Panc1 (cell line): ENCODE data around the gene NR3C1.

Experiments
- POLR2AphosphoS5 ChIP-seq: IDR thresholded peaks from 2 replicates; pipeline ENCODE4 v1.6.1; 2012; ENCODE audit warnings: mild to moderate bottlenecking, low read depth, low read length, moderate library complexity
- REST ChIP-seq, 2 experiments: IDR thresholded peaks; 2 replicates each; pipeline ENCODE4 v1.6.1; 2011 to 2012; ENCODE audit warnings: low read depth in 2 of 2, control low read depth in 1 of 2, low read length in 1 of 2, mild to moderate bottlenecking in 1 of 2, moderate library complexity in 1 of 2; ENCODE audit not compliant: insufficient read depth in 1 of 2
- SIN3A ChIP-seq: IDR thresholded peaks from 2 replicates; pipeline ENCODE4 v1.6.1; 2012; ENCODE audit warnings: low read depth, mild to moderate bottlenecking, low read length, moderate library complexity, borderline replicate concordance; ENCODE audit not compliant: insufficient read depth
- TCF7L2 ChIP-seq: IDR thresholded peaks from 2 replicates; pipeline ENCODE4 v1.6.1; 2011; ENCODE audit warnings: mild to moderate bottlenecking, low read depth, low read length, inconsistent platforms
- TF ChIP-seq, protein P1 (sequence below): fragments of 450-650 bp; IDR thresholded peaks from 2 replicates; pipeline ENCODE4 v1.5.1; 2017; ENCODE audit warnings: mild to moderate bottlenecking

GRCh38 chr5:143384865-143385657 is 18.4 kb downstream of the NR3C1 start:
- TF ChIP-seq REST (IDR thresholded peaks at IDR 0.05; ENCODE audit: insufficient read depth in 1 of 2, low read depth in 2 of 2, low read length in 1 of 2) (no peak), POLR2AphosphoS5 (no peak), SIN3A (no peak), TCF7L2 (no peak)
- TF ChIP-seq, protein P1, sequence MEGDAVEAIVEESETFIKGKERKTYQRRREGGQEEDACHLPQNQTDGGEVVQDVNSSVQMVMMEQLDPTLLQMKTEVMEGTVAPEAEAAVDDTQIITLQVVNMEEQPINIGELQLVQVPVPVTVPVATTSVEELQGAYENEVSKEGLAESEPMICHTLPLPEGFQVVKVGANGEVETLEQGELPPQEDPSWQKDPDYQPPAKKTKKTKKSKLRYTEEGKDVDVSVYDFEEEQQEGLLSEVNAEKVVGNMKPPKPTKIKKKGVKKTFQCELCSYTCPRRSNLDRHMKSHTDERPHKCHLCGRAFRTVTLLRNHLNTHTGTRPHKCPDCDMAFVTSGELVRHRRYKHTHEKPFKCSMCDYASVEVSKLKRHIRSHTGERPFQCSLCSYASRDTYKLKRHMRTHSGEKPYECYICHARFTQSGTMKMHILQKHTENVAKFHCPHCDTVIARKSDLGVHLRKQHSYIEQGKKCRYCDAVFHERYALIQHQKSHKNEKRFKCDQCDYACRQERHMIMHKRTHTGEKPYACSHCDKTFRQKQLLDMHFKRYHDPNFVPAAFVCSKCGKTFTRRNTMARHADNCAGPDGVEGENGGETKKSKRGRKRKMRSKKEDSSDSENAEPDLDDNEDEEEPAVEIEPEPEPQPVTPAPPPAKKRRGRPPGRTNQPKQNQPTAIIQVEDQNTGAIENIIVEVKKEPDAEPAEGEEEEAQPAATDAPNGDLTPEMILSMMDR: no peak
